HepG2 (cell line): ENCODE measurements around the gene CATSPERE. TPM values are rescaled to one million over a fixed set of nuclear protein-coding genes. Genes with fewer than 3 reads are reported as not detected.
A peak's percentile ranks its signal among the peaks of the same experiment; 100 is the strongest.

Source experiments
- ADNP ChIP-seq: sonication (generic); formaldehyde crosslinking; IDR thresholded peaks from 2 replicates; pipeline ENCODE4 v1.4.0; 2020; ENCODE audit warnings: missing genetic modification reagents
- ATF7-NPFF ChIP-seq: sonication (generic); formaldehyde crosslinking; IDR thresholded peaks from 2 replicates; pipeline ENCODE4 v1.8.1; 2023; ENCODE audit warnings: mild to moderate bottlenecking, low read depth, missing genetic modification reagents, moderate library complexity
- BORCS8-MEF2B ChIP-seq: sonication (generic); formaldehyde crosslinking; IDR thresholded peaks from 2 replicates; pipeline ENCODE4 v1.8.0; 2022; ENCODE audit warnings: mild to moderate bottlenecking, missing genetic modification reagents
- CREB1 ChIP-seq, 2 experiments: fragments of 450-650 bp in 1 of 2; IDR thresholded peaks; 2 replicates each; pipeline ENCODE4 v1.6.1; 2016 to 2017; ENCODE audit warnings: control low read depth in 1 of 2, mild to moderate bottlenecking in 1 of 2, missing compliant biosample characterization in 1 of 2, missing genetic modification characterization in 1 of 2
- MEIS2 ChIP-seq: sonication (generic); formaldehyde crosslinking; IDR thresholded peaks from 2 replicates; pipeline ENCODE4 v1.9.0; 2021; ENCODE audit warnings: mild to moderate bottlenecking, missing genetic modification reagents
- POLR2G ChIP-seq: fragments of 200-400 bp; formaldehyde crosslinking; IDR thresholded peaks from 2 replicates; pipeline ENCODE4 v1.6.1; 2018; ENCODE audit warnings: mild to moderate bottlenecking, low read depth, low read length, moderate library complexity
- RBM22 ChIP-seq: fragments of 200-400 bp; formaldehyde crosslinking; optimal IDR thresholded peaks from 2 replicates; pipeline ENCODE3; 2017; ENCODE audit warnings: mild to moderate bottlenecking, low read length, moderate library complexity
- RFXANK ChIP-seq: IDR thresholded peaks from 2 replicates; pipeline ENCODE4 v1.6.1; 2016
- SOX6 ChIP-seq, 2 experiments: fragments of 450-650 bp in 1 of 2; sonication (generic) in 1 of 2; formaldehyde crosslinking in 1 of 2; IDR thresholded peaks; 2 replicates each; pipeline versions ENCODE4 v1.4.0 to v1.6.1; 2017 to 2020; ENCODE audit warnings: antibody characterized with exemption in 1 of 2, mild to moderate bottlenecking in 1 of 2, missing genetic modification reagents in 1 of 2
- ZNF17 ChIP-seq: sonication (generic); formaldehyde crosslinking; IDR thresholded peaks from 2 replicates; pipeline ENCODE4 v1.5.0; 2020; ENCODE audit warnings: mild to moderate bottlenecking, missing genetic modification reagents
- ZNF224 ChIP-seq: sonication (generic); formaldehyde crosslinking; IDR thresholded peaks from 2 replicates; pipeline ENCODE4 v1.5.0; 2020; ENCODE audit warnings: mild to moderate bottlenecking, missing genetic modification reagents
- ZNF670 ChIP-seq: sonication (generic); formaldehyde crosslinking; IDR thresholded peaks from 2 replicates; pipeline ENCODE4 v1.8.0; 2022; ENCODE audit warnings: mild to moderate bottlenecking, missing genetic modification reagents, borderline replicate concordance
- ZNF674 ChIP-seq: sonication (generic); formaldehyde crosslinking; IDR thresholded peaks from 2 replicates; pipeline ENCODE4 v1.5.0; 2020; ENCODE audit warnings: low read depth, mild to moderate bottlenecking, missing genetic modification reagents
- polyA plus RNA-seq, 8 experiments: library from polyadenylated mRNA; depleted of rRNA in 3 of 8; stranded (reverse) in 7 of 8; unstranded in 1 of 8; fragments of >200 nt; fragmentation: Illumina TruSeq in 4 of 8; extraction: Trizol in 4 of 8; gene quantifications; 2 replicates each; pipeline versions ENCODE4 v1.2.1 to v1.2.3, GENCODE V29; 2011 to 2016; ENCODE audit warnings: low read depth in 4 of 8, missing spikeins in 1 of 8, mixed read lengths in 1 of 8; ENCODE audit not compliant: insufficient read depth in 1 of 8
- total RNA-seq, 5 experiments: library from RNA; depleted of rRNA; stranded (reverse); fragments of >200 nt; fragmentation: Illumina TruSeq; extraction: Trizol; gene quantifications; 2 replicates each; pipeline ENCODE4 v1.2.3, GENCODE V29; 2016; ENCODE audit warnings: low read depth in 1 of 5
- TF ChIP-seq, protein P1 (sequence below): sonication (generic); formaldehyde crosslinking; conservative IDR thresholded peaks from 2 replicates; pipeline ENCODE4 v1.8.1; 2023; ENCODE audit warnings: missing genetic modification reagents
- TF ChIP-seq, protein P2 (sequence below), 2 experiments: fragments of 450-650 bp in 1 of 2; sonication (generic) in 1 of 2; formaldehyde crosslinking; IDR thresholded peaks; 2 replicates each; pipeline versions ENCODE4 v1.5.0 to v1.8.0; 2020 to 2022; ENCODE audit warnings: mild to moderate bottlenecking in 1 of 2, missing genetic modification reagents in 1 of 2
- TF ChIP-seq, protein P3 (sequence below): sonication (generic); formaldehyde crosslinking; IDR thresholded peaks from 2 replicates; pipeline ENCODE4 v1.5.0; 2020; ENCODE audit warnings: mild to moderate bottlenecking, missing genetic modification reagents, borderline replicate concordance
- TF ChIP-seq, protein P4 (sequence below): IDR thresholded peaks from 2 replicates; pipeline ENCODE4 v1.6.1; 2016; ENCODE audit warnings: low read depth, borderline replicate concordance

CATSPERE gene
- total and polyA plus RNA-seq, 2 of the 13 experiments (the other 11 are each of a cell fraction or from before 2014, with no cell fraction given) = 0.34 to 0.51 TPM

DNA sequence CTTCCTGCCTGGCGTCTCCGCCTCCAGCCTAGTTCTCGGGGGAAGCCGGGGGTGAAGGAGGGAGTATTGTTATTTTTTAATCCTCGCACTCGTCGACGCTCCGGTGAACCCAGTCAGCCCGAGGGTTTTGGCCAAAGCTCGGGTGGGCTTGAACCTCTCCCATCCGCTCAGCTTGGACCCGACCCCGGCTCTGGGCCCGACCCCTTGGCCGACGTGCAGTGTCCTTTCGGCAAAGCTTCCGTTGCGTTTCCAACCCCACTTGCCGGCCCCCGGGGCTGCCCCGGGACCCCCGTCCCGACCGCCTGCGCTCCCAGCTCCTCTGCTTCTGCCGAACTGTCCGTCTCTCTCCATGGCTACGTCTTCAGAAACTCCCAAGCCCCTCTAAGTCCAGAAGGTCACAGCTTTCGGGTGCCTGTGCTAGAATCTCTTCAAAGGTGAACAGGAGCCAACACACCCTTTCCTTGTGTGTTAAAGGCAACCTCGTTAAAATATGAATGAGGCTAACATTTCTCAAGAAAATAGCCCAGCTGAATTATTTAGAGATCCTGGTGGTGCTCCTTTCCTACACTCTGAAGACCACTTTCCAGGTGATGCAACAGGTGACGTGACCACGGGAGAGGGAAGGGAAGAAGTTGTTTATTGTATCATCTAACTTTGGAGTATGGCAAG is 192.5 kb downstream of the CATSPERE start (continued):
- TF ChIP-seq, protein P1, sequence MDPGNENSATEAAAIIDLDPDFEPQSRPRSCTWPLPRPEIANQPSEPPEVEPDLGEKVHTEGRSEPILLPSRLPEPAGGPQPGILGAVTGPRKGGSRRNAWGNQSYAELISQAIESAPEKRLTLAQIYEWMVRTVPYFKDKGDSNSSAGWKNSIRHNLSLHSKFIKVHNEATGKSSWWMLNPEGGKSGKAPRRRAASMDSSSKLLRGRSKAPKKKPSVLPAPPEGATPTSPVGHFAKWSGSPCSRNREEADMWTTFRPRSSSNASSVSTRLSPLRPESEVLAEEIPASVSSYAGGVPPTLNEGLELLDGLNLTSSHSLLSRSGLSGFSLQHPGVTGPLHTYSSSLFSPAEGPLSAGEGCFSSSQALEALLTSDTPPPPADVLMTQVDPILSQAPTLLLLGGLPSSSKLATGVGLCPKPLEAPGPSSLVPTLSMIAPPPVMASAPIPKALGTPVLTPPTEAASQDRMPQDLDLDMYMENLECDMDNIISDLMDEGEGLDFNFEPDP (CRISPR knock-in tag) = 0 out of 2 replicates have a peak, but pooled peaks have one; percentile 47
- TF ChIP-seq, protein P2, sequence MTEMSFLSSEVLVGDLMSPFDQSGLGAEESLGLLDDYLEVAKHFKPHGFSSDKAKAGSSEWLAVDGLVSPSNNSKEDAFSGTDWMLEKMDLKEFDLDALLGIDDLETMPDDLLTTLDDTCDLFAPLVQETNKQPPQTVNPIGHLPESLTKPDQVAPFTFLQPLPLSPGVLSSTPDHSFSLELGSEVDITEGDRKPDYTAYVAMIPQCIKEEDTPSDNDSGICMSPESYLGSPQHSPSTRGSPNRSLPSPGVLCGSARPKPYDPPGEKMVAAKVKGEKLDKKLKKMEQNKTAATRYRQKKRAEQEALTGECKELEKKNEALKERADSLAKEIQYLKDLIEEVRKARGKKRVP (CRISPR knock-in tag; IDR thresholded peaks at IDR 0.05) = peak in 1 of 2 experiments; percentile 85; a peak in 2 of 4 replicates
- TF ChIP-seq ADNP (no peak), ZNF224 (CRISPR knock-in tag) (no peak), POLR2G (no peak), RFXANK (CRISPR knock-in tag) (no peak), ZNF17 (CRISPR knock-in tag) (no peak), ATF7-NPFF (CRISPR knock-in tag) (0 out of 2 replicates have a peak, but pooled peaks have one; percentile 18), SOX6 (IDR thresholded peaks at IDR 0.05) (no peak), SOX6 (CRISPR knock-in tag; IDR thresholded peaks at IDR 0.05) (no peak; the same call in 1 of the 2 replicates), CREB1 (IDR thresholded peaks at IDR 0.05) (no peak), CREB1 (CRISPR knock-in tag; IDR thresholded peaks at IDR 0.05) (peak; percentile 41; the same call in 1 of the 2 replicates), RBM22 (no peak), MEIS2 (CRISPR knock-in tag) (no peak), BORCS8-MEF2B (0 out of 2 replicates have a peak, but pooled peaks have one; percentile 2), ZNF670 (CRISPR knock-in tag) (peak; percentile 20; the same call in 1 of the 2 replicates), ZNF674 (CRISPR knock-in tag) (0 out of 2 replicates have a peak, but pooled peaks have one; percentile 8)
- TF ChIP-seq, protein P3, sequence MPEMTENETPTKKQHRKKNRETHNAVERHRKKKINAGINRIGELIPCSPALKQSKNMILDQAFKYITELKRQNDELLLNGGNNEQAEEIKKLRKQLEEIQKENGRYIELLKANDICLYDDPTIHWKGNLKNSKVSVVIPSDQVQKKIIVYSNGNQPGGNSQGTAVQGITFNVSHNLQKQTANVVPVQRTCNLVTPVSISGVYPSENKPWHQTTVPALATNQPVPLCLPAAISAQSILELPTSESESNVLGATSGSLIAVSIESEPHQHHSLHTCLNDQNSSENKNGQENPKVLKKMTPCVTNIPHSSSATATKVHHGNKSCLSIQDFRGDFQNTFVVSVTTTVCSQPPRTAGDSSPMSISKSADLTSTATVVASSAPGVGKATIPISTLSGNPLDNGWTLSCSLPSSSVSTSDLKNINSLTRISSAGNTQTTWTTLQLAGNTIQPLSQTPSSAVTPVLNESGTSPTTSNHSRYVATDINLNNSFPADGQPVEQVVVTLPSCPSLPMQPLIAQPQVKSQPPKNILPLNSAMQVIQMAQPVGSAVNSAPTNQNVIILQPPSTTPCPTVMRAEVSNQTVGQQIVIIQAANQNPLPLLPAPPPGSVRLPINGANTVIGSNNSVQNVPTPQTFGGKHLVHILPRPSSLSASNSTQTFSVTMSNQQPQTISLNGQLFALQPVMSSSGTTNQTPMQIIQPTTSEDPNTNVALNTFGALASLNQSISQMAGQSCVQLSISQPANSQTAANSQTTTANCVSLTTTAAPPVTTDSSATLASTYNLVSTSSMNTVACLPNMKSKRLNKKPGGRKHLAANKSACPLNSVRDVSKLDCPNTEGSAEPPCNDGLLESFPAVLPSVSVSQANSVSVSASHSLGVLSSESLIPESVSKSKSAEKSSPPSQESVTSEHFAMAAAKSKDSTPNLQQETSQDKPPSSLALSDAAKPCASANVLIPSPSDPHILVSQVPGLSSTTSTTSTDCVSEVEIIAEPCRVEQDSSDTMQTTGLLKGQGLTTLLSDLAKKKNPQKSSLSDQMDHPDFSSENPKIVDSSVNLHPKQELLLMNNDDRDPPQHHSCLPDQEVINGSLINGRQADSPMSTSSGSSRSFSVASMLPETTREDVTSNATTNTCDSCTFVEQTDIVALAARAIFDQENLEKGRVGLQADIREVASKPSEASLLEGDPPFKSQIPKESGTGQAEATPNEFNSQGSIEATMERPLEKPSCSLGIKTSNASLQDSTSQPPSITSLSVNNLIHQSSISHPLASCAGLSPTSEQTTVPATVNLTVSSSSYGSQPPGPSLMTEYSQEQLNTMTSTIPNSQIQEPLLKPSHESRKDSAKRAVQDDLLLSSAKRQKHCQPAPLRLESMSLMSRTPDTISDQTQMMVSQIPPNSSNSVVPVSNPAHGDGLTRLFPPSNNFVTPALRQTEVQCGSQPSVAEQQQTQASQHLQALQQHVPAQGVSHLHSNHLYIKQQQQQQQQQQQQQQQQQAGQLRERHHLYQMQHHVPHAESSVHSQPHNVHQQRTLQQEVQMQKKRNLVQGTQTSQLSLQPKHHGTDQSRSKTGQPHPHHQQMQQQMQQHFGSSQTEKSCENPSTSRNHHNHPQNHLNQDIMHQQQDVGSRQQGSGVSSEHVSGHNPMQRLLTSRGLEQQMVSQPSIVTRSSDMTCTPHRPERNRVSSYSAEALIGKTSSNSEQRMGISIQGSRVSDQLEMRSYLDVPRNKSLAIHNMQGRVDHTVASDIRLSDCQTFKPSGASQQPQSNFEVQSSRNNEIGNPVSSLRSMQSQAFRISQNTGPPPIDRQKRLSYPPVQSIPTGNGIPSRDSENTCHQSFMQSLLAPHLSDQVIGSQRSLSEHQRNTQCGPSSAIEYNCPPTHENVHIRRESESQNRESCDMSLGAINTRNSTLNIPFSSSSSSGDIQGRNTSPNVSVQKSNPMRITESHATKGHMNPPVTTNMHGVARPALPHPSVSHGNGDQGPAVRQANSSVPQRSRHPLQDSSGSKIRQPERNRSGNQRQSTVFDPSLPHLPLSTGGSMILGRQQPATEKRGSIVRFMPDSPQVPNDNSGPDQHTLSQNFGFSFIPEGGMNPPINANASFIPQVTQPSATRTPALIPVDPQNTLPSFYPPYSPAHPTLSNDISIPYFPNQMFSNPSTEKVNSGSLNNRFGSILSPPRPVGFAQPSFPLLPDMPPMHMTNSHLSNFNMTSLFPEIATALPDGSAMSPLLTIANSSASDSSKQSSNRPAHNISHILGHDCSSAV (CRISPR knock-in tag) = 0 out of 2 replicates have a peak, but pooled peaks have one; percentile 14
- TF ChIP-seq, protein P4, sequence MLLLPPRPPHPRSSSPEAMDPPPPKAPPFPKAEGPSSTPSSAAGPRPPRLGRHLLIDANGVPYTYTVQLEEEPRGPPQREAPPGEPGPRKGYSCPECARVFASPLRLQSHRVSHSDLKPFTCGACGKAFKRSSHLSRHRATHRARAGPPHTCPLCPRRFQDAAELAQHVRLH (CRISPR knock-in tag) = no peak
